COR-L47 (cell line): Measurements from ENCODE around the gene OR2M5.

Source experiments
- DNase-seq: peaks from one replicate; lab custom pipeline; 2025; lab: John Stamatoyannopoulos, UW

OR2M5 gene, protein sequence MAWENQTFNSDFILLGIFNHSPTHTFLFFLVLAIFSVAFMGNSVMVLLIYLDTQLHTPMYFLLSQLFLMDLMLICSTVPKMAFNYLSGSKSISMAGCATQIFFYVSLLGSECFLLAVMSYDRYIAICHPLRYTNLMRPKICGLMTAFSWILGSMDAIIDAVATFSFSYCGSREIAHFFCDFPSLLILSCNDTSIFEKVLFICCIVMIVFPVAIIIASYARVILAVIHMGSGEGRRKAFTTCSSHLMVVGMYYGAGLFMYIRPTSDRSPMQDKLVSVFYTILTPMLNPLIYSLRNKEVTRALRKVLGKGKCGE

DNA sequence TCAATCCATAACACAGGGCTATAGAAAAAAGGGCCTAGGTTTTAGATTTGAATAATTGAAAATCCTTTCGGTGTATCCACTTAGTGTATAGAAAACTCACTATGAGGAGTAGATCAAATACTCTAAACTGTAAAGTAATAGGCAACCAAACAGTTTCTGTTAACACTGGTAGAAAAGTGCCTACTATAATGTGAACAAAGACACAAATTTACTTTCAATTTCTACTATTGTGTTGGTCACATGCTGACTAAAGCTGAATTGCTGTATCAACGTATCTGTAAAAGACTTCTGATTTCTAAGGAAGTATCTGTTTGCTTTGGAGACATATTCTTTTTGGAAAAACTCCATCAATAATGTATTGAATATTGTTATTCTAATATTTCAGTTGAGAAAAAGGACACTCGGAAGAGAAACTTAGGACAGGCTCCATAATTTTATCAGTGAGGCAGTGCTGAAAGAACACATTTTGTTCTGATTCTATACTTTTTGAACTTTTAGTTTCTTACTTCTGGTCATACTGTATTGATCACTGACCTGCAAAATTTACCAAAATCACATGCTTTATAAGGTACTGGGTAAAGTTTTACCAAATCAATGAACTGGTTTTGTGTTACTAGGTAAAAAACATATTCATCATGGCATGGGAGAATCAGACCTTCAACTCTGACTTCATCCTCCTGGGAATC, at the start of gene OR2M5:
Gene OR2M5, plus strand, starts transcription at position 636 of the 686 bp plus-strand sequence. Its CDS starts 0 bp downstream, at position 636.
- DNase-seq: no peak

DNA sequence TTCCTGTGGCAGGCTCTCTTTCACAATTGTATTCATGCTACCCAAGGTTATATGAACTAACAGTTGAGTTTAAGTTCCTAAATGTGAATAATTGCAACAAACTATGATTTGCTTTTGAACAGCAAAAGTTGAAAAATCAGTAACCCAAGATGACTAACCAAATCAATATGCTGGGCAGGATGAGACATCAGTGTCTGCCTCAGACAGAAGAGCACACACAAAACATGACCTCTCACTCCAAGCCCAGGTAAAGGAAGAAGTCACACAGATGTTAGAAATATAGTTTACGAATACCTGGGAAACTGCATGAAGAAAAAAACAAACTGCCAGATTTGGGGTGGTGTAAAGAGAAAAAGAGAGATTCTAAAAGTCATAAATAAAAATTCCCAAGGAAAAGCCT, 46.4 kb upstream of the OR2M5 start:
- DNase-seq: no peak

DNA sequence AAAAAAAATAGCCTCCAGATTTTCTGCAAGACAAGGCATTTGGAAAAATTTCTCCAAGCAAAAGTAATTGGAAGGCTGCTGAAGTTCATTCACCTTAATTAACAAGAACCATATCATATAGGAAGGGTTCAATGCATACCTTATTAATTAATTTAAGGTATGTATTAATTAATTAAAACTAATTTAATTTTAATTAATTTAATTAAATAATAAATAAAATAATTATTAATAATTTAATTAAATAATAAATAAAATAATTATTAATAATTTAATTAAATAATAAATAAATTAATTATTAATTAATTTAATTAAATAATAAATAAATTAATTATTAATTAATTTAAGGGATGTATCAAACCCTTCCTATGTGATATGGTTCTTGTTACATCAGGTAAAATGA, 42.1 kb upstream of the OR2M5 start:
- DNase-seq: no peak

DNA sequence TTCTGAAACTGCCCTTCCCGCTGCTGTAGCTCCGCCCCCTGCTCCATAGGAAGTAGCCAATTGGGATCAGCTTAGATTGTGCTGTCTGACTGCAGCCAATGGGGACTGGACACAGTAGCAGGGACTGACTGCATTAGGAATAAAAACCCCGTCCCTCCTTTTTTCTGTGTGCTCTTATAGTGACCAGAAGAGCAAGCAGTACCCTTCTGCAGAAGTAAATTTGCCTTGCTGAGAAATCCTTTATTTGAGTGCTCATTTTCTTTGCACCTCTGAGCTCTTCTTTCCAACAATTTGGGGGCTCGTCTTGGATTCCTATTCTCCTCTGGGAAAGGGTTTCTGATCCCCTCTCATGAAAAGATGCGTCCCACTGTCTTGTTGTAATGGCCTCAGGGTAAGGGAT, 33.8 kb upstream of the OR2M5 start:
- no peak for DNase-seq

DNA sequence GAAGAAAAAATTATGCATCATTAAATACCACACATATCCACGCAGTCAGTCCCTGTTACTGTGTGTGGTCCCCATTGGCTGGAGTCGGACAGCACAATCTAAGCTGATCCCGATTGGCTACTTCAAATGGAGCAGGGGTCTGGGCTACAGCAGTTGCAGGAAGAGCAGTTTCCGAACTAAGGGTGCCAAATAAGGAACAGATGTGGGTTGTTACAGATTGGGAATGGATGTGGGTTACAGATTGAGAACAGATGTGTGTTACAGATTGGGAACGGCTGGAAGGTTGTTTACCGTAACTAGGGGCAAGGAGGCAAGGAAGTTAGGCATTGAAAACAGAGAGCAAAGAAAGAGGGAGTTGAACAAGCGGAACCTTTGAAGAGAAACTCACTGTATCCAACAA, 30.1 kb upstream of the OR2M5 start:
- DNase-seq: no peak

DNA sequence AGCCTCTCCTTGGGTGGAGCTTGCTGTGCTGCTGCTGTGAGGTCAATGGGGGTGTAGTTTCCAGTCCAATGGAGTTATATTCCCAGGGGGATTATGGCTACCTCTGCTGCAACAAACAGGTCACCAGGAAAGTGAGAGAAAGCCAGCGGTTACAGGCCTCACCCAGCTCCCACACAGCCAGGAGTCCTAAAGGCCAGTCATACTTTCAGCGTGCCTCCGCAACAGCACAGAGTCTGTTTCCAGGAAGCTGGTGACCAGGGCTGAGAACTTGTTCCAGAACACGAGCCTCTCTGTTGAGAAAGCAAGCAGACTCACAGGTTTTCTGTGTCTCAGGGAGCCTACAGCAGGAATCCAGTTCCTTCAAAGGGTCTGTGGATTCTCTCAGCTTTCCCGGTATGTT, 17.3 kb upstream of the OR2M5 start:
- no peak for DNase-seq

DNA sequence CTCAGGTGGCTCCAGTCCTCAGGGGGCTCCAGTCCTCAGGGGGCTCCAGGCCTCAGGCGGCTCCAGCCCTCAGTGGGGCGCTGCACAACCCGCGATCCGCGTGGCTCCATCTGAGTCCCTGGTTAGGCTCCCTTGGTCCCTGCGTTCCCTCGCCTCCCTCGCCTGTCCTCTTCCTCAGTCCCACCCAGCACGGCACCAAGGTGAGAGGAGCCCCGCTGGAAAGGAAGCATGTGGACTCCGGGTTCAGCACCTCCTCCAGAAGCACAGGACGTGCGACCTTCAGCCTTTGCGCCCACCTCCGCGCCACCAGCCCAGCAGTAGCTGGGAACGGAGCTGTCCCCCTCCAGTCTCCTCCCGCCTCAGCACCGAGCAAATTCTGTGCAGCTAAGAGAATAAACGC, 8.1 kb upstream of the OR2M5 start:
- DNase-seq: no peak

DNA sequence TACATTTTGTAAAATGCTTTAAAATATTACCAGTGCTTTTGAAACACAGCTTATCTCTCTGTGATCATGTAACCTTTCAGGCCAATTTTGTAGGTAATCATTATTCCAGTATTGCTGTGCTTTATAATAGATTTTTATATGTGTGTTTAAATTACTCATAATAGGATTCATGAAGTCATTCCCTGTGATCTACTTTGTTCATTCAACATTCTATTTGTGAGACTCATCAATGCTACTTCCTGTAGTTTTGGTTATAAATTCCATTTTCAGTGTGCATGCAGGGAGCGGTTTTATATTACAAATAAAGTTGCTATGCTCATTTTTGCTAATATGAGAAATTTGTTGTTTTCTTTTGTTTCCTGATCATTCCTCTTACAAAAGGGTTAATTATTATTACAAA, 4.1 kb upstream of the OR2M5 start:
- DNase-seq: no peak

DNA sequence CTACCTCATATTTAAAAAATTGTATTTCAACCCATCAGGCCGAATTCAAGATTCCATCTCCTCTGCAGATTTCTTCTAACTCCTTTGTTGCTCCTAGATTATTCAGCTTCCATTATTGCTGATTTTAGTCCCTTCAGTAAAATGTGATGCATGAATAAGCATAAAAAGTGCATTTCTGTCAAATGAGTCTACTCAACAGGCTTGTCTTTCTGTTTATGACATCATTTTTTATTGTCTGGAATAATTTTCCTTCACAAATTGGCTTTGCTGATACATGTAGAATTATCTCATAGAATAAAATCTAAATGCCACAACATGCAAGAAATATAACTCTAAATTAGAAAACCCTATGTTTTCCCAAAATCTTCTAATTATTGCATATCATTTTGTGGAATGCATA, 1.6 kb upstream of the OR2M5 start:
- no peak for DNase-seq

DNA sequence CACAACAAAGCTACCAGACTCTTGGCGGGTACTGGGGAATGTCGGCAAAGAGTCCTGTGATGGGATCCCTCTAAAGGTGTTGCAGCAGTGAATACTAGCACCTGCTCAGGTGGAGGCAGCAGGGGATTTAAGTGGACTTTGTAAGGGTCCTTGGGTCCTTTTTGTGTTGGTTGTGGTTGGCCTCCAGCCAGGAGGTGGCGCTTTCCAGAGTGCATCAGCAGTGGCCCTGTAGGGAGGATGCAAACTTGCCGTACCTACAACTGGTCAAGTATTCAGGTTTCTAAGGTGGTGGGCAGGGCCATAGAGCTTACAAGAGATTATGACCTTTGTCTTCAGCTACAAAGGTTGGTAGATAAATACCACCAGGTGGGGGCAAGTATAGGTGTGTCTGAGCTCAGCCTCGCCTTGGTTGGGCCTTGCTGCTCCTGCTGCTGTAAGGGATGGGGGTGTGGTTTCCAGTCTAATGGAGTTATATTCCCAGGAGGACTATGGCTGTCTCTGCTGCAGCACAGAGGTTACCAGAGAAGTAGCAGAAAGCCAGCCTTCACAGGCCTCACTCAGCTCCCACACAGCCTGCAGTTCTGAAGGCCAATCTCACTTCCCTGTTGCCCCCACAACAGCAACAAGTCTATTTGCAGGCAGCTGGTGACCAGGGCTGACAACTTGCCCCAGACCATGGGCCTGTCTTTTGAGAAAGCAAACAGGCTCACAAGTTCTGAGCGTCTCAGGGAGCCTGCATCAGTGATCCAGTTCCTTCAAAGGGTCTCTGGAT, 7.3 kb downstream of the OR2M5 start:
- no peak for DNase-seq

DNA sequence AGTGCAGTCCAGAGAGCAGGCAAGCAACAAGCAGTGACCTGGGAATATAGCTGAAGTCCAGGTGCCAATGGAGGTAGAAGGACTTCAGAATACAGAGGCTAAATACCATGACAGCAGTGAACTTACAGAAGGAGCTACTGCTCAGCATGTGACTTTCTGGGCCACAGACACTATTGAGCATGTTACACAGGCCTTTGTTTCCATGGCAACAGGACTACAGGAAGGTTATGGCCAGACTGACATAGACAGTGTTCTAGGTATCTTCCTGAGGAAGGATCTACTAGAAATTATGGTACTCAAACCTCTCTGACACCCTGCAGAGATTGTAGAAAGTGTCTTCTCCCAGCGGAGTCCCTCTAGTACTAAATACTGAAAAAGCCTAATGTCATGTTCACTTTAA, 11.0 kb downstream of the OR2M5 start:
- no peak for DNase-seq

DNA sequence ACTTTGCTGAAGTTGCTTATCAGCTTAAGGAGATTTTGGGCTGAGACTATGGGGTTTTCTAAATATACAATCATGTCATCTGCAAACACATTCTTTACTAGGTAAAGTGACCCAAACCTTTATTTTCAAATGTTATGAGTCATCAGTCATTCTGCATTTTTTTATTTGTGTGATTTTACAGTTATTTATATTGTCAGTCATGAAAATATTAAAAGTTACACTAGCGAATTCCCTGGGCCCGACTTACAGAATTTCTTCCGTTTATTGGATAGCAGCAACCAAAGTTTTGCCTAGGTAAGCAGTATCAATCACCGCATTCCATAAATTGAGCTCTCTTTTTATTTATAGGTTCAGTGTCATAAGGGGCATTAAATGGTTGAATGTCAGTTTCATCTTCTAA, 13.8 kb downstream of the OR2M5 start:
- no peak for DNase-seq

DNA sequence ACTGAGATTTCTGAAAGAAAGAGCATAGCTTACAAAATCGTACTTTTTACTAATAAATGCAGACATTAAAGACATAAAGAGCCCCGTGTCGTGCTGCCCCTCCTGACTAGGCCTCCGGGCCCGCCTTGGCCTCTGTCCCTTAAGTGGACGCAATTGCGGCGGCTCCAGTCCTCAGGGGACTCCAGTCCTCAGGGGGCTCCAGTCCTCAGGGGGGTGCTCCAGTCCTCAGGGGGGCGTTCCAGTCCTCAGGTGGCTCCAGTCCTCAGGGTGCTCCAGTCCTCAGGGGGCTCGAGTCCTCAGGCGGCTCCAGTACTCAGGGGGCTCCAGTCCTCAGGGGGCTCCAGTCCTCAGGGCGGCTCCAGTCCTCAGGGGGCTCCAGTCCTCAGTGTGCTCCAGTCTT, 19.1 kb downstream of the OR2M5 start:
- no peak for DNase-seq

DNA sequence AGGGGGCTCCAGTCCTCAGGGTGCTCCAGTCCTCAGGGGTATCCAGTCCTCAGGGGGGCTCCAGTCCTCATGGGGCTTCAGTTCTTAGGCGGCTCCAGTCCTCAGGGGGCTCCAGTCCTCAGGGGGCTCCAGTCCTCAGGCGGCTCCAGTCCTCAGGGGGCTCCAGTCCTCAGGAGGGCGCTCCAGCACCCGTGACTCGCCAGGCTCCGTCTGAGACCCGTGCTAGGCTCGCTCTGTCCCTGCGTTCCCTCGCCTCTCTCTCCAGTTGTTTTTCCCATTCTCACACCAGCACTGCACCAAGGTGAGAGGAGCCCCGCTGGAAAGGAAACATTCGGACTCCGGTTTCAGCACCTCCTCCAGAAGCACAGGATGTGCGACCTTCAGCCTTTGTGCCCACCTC, 20.2 kb downstream of the OR2M5 start:
- no peak for DNase-seq

DNA sequence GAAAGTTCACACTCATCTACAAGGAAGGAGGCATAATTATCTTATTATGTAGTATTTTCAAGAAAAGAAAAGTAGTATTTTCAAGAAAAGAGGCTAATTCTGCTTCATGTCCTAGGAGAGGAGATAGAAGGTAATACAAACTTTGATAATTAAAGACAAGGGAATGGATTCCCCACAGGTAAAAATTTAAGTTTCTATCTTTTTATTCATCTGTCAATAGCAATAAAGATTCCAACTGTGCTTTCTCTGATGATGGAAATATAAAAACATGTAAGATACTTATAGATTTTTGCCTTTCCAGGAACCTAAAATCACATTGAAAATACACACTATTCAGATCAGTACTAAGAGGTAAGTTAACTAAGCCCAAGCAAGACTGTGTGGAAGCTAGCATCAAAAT, 29.6 kb downstream of the OR2M5 start, which contains the start of gene OR2M2:
Gene OR2M2, plus strand, starts transcription at position 301 of the 400 bp plus-strand sequence. CDS start 5,165 bp downstream, outside the sequence.
- DNase-seq: no peak

DNA sequence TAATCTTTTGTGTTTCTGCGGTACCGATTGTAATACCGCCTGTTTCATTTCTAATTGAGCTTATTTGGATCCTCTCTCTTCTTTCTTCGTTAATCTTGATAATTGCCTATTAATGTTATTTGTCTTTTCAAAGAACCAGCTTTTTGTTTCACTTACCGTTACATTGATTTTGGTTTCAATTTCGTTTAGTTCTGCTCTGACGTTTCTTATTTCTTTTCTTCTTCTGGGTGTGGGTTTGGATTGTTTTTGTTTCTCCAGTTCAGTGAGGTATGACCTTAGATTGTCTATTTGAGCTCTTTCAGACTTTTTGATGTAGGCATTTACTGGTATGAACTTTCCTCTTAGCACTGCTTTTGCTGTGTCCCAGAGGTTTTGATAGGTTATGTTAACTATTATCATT, 39.0 kb downstream of the OR2M5 start:
- DNase-seq: no peak

DNA sequence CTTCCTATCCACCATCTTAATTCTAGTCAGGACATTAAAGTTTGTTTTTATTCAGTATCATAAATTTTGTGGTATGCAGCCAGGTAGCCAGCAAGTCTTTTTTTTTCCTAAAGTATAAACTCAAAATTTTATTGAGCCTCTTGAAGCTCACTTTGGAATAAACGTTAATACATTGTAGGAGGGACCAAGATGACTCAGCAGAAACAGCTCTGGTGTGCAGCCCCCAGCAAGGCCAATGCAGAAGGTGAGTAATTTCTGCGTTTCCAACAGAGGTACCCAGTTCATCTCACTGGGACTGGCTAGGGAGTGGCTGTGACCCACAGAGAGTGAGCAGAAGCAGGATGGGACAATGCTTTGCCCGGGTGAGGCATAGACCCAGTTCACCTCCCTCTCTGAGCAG, 42.4 kb downstream of the OR2M5 start:
- no peak for DNase-seq

DNA sequence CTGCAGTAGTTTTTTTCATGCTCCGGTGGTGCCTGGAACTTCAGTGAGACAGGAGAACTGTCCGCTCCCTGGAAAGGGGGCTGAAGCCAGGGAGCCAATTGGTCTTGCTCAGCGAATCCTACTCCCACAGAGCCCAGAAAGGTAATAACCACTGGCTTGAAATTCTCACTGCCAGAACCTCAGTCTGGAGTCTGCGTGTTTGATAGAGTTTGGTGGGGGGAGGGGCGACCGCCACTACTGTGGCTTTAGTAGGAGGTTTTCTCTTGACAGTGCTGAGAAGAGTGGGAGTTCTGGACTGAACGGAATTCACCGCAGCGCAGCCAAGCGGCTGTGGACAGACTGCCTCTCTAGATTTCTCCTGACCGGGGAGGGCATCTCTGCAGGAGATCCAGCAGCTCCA, 44.1 kb downstream of the OR2M5 start:
- DNase-seq: no peak

DNA sequence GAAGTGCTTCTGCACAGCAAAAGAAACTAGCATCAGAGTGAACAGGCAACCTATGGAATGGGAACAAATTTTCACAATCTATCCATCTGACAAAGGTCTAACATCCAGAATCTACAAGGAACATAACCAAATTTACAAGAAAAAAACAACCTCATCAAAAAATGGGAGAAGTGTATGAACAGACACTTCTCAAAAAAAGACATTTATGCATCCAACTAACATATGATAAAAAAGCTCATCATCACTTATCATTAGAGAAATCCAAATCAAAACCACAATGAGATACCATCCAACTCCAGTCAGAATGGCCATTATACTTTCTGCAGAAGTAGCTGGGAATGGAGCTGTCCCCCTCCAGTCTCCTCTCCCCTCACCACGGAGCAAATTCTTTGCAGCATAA, 49.2 kb downstream of the OR2M5 start:
- no peak for DNase-seq
